Measurements from ENCODE around the gene SLC9A1.

DNA sequence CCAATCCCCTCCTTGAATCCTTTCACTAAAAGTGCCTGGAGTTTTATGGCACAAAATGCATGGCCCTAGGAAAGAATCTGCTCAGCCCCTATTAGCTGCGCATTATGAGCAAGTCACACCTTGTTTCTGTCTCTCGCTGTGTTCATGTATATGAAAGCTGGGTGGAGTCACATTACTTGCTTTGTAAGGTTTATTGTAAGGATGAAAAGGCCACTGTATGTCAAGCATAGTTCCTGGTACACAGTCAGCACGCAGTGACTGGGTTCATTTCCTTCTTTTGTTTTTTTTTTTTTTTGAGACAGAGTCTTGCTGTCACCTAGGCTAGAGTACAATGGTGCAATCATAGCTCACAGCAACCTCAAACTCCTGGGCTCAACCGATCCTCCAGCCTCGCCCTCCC, 6.7 kb upstream of the SLC9A1 start:
- TF ChIP-seq, protein P1, sequence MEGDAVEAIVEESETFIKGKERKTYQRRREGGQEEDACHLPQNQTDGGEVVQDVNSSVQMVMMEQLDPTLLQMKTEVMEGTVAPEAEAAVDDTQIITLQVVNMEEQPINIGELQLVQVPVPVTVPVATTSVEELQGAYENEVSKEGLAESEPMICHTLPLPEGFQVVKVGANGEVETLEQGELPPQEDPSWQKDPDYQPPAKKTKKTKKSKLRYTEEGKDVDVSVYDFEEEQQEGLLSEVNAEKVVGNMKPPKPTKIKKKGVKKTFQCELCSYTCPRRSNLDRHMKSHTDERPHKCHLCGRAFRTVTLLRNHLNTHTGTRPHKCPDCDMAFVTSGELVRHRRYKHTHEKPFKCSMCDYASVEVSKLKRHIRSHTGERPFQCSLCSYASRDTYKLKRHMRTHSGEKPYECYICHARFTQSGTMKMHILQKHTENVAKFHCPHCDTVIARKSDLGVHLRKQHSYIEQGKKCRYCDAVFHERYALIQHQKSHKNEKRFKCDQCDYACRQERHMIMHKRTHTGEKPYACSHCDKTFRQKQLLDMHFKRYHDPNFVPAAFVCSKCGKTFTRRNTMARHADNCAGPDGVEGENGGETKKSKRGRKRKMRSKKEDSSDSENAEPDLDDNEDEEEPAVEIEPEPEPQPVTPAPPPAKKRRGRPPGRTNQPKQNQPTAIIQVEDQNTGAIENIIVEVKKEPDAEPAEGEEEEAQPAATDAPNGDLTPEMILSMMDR (IDR thresholded peaks at IDR 0.05): no peak
- TF ChIP-seq ZFX (IDR thresholded peaks at IDR 0.05; ENCODE audit: borderline replicate concordance): no peak
